Stimulated activated naive CD8-positive, alpha-beta T cell treated with anti-CD3 and anti-CD28 coated beads, Interleukin-15, Interleukin-2, amounts not matched to agents 100 ng/mL and 50 ng/mL, for 24 hours (primary cell): ENCODE data around the gene IPO4.
"Not testable (repeated sequence)": the region's sequence is repeated elsewhere in the genome, so short reads cannot be mapped to it uniquely, and the experiment has no call there.

ENCODE experiments used
- H3K27ac Mint-ChIP-seq: one replicate; pipeline ENCODE4 v1.8.0; 2021; ENCODE audit warnings: mild to moderate bottlenecking, mixed read lengths
- H3K27me3 Mint-ChIP-seq: one replicate; pipeline ENCODE4 v1.8.0; 2021; ENCODE audit warnings: mixed read lengths
- H3K36me3 Mint-ChIP-seq: one replicate; pipeline ENCODE4 v1.8.0; 2021; ENCODE audit warnings: low read depth, mixed read lengths
- H3K4me1 Mint-ChIP-seq: one replicate; pipeline ENCODE4 v1.8.0; 2021; ENCODE audit warnings: low read depth, mixed read lengths
- H3K4me3 Mint-ChIP-seq: one replicate; pipeline ENCODE4 v1.8.0; 2021; ENCODE audit warnings: mild to moderate bottlenecking, mixed read lengths
- H3K9me3 Mint-ChIP-seq: one replicate; pipeline ENCODE4 v1.8.0; 2021; ENCODE audit warnings: mixed read lengths

IPO4 gene

DNA sequence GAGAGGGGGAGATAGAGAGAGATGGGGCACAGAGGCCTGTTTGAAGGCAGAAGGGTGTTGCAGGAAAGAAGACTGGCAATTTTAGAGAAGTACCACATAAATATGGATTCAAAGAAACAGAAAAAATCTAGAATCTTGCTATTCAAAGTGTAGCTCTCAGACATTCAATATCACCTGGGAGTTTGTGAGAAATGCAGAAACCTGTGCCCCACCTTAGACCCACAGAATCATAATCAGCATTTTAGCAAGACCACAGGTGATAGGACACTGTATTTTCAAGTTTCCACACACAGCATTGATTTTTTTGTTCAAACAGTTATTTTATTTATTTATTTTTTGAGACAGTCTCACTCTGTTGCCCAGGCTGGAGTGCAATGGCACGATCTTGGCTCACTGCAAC is 40.3 kb upstream of the IPO4 start:
- Mint-ChIP-seq H3K4me3 (no peak overlapping the region), H3K27ac (no peak overlapping the region), H3K9me3 (no peaks in the 10 kb centered on the region), H3K27me3 (no peaks in the 10 kb centered on the region), H3K4me1 (peaks cover 48% of the 10 kb centered on the region), H3K36me3 (peaks cover 33% of the 10 kb centered on the region)

- Mint-ChIP-seq H3K9me3 (no peaks in the 10 kb centered on the region), H3K27ac (no peak overlapping the region), H3K36me3 (peaks cover 33% of the 10 kb centered on the region), H3K4me3 (no peak overlapping the region), H3K27me3 (no peaks in the 10 kb centered on the region), H3K4me1 (peaks cover 37% of the 10 kb centered on the region)
Measured at GRCh38 chr14:24226473-24226872, 37.9 kb upstream of the IPO4 start.

DNA sequence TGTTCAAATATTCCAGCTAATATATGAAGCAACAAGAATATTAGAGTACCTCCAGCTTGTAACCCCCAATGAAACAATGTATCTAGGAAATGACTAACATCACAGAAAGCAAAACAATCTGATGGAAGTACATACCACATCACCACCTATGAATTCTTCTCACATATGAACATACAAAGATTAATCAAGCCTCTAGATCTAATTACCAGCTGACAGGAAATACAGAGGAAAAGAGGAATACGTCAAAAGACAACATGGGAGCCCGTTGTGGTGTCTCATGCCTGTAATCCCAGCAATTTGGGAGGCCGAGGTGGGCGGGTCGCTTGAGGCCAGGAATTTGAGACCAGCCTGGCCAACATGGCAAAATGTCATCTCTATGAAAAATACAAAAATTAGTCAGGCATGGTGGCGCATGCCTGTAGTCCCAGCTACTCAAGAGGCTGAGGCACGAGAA is 36.0 kb upstream of the IPO4 start:
- Mint-ChIP-seq H3K9me3 (no peaks in the 10 kb centered on the region), H3K4me1 (peaks cover 29% of the 10 kb centered on the region), H3K27ac (peak overlapping the region; percentile 27), H3K36me3 (peaks cover 35% of the 10 kb centered on the region), H3K27me3 (no peaks in the 10 kb centered on the region), H3K4me3 (no peak overlapping the region)

GRCh38 chr14:24222987-24223386 is 34.4 kb upstream of the IPO4 start:
- H3K27me3 Mint-ChIP-seq, H3K4me3 Mint-ChIP-seq, H3K9me3 Mint-ChIP-seq, H3K27ac Mint-ChIP-seq: not testable (repeated sequence)
- Mint-ChIP-seq H3K36me3 (peaks cover 37% of the 10 kb centered on the region), H3K4me1 (peaks cover 20% of the 10 kb centered on the region)

- no peaks in the 10 kb centered on the region for H3K27me3 Mint-ChIP-seq
- H3K9me3 Mint-ChIP-seq: no peaks in the 10 kb centered on the region
- H3K4me3 Mint-ChIP-seq: no peak overlapping the region
- peaks cover 22% of the 10 kb centered on the region for H3K4me1 Mint-ChIP-seq
- peaks cover 21% of the 10 kb centered on the region for H3K36me3 Mint-ChIP-seq
- no peak overlapping the region for H3K27ac Mint-ChIP-seq
Measured at GRCh38 chr14:24219521-24219920, 30.9 kb upstream of the IPO4 start.

- H3K36me3 Mint-ChIP-seq: peaks cover 19% of the 10 kb centered on the region
- H3K4me1 Mint-ChIP-seq: peaks cover 24% of the 10 kb centered on the region
- no peaks in the 10 kb centered on the region for H3K9me3 Mint-ChIP-seq
- no peak overlapping the region for H3K27ac Mint-ChIP-seq
- H3K4me3 Mint-ChIP-seq: no peak overlapping the region
- H3K27me3 Mint-ChIP-seq: no peaks in the 10 kb centered on the region
Measured at GRCh38 chr14:24219080-24219479, 30.5 kb upstream of the IPO4 start.

GRCh38 chr14:24216876-24217275 is 28.3 kb upstream of the IPO4 start:
- peak overlapping the region; percentile 34 for H3K27ac Mint-ChIP-seq

GRCh38 chr14:24216345-24216699 is 27.7 kb upstream of the IPO4 start:
- Mint-ChIP-seq H3K9me3 (no peaks in the 10 kb centered on the region), H3K27me3 (no peaks in the 10 kb centered on the region), H3K4me1 (peaks cover 51% of the 10 kb centered on the region), H3K4me3 (peak overlapping the region; percentile 99), H3K36me3 (peaks cover 35% of the 10 kb centered on the region), H3K27ac (peak overlapping the region; percentile 59)

More at GRCh38 chr14:24216876-24217275, 28.3 kb upstream of the IPO4 start:
- Mint-ChIP-seq H3K36me3 (peaks cover 30% of the 10 kb centered on the region), H3K4me1 (peaks cover 45% of the 10 kb centered on the region)
- H3K9me3 Mint-ChIP-seq, H3K4me3 Mint-ChIP-seq, H3K27me3 Mint-ChIP-seq: not testable (repeated sequence)

DNA sequence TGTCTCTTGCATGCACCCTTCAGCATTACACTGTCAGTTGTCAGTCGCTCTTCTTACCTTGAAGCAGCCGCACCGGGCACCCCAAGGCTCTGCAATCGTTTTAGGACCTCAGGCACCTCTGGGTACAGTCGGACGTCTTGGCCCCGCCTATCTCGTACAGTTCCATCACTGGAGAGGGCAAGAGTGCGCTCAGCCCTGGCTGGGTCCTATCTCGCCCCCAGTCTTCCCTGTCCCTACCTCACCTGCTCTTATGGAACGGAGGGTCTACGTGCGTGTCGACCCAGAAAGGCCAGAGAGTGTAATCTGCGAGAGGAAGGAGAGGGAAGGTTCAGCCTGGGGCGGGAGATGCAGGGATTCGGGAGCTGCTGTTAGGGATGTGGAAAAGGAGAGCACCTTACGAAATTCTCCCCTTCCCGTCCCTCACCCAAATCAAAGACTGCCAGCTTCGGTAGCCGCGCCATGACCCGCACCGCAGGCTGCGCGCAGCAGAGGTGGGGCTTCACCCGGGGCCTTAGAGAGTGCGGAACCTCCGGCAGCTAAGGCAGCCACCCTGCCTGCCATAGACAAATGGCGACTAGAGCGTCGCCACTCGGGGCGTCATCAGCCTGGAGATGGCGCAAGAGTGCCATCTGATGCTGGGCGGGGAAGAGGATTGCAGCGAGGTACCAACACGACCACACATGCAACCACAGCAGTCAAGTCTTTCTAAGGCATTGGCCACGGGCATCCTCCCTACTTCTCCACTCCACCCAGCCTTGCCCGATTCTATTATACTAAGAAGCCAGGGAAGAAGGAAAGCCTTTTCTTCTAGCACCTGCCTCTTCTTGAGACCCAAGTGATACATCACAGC is 27.1 kb upstream of the IPO4 start, which contains the start of gene MDP1:
MDP1 (minus strand) TSS at position 572 of the 850 bp plus-strand sequence; CDS start at position 461, 111 bp downstream.
- Mint-ChIP-seq H3K4me3 (peak within 1 kb of the TSS; percentile 99), H3K9me3 (no peaks in the 10 kb centered on the region), H3K4me1 (peaks cover 55% of the 10 kb centered on the region), H3K36me3 (peaks cover 40% of the 10 kb centered on the region), H3K27me3 (no peaks in the 10 kb centered on the region), H3K27ac (peak within 1 kb of the TSS; percentile 59)

DNA sequence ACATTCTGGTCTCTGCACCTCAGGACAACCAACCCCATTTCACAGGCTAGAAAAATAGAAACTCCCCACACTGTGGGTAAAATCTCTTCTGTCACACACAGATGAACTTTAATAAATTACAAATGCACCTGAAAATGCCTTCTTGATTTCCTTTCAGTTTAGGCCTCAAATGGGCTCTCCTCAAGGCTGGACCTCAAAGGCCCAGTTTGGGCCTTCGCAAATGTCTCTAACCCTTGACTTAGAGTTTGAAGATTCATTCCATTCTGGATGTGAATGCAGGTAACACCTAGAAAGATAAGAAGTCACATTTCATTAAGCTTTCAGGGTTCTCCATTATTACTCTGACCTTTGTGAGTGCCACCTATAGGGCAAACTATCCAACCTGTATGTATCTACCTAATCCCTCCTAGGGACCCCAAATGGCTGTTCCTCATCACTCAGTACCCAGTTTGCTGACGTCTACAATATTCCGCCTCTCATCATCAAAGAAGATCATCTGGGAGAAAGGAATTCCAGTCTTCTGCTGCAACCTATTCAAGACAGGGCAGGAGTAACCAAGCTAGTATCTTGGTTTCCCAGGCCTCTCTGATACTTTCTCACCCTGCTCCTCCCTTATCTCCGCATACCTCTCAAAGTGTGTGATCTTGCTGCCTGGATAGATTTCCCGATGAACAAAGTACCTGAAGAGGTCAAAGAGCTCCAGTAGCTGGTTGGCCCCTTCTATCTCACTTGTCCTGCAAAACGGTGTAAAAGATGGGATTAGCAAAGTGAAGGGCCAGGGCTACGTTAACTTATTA is 25.4 kb upstream of the IPO4 start:
- Mint-ChIP-seq H3K36me3 (peaks cover 50% of the 10 kb centered on the region), H3K27ac (peak overlapping the region; percentile 99), H3K9me3 (no peaks in the 10 kb centered on the region), H3K4me1 (peaks cover 61% of the 10 kb centered on the region), H3K27me3 (no peaks in the 10 kb centered on the region), H3K4me3 (peak overlapping the region; percentile 99)

DNA sequence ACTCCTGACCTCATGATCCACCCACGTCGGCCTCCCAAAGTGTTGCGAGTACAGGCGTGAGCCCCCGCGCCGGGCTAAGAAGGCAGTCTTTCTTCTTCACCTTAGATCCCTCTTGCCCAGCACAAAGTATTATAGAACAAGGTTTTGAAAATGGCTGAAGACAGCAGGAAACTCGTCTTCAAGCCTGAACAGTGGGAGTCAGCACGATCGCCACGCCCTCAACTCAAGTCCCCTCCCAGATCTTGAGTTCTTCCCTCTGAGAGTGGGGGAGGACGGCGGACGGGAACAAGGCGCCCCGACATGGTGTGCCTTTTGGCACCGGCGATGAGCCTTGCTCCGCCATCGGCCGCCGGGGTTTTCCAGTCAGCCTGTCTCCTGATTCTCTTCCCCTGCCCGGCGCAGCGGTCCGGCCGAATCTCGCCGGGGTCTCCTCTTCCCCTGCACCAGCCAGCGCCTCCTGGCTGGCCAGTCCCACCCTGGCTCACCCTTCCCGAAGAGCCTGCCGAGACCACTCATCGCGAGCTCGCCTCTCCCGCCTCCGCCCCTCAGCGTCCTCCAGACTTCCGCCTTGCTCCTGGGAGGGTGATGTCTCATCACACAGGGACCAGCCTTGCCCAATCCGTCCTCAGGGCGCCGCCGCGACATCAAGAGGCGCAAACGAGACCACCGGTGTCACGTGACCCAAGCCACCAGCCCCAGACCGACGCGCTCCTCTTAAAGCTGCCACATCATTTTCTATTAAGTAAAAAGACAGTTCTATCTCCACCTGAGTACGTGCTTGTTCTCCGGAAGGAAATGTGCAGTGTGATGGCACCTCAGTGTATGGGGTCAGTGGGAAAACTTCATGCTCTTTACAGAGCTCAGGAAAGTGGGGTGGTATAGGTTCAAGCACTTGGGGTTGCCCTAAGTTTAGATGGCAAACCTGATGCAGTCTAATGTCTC is 24.6 kb upstream of the IPO4 start, which contains the start of gene CHMP4A:
CHMP4A (minus strand) TSS at position 565 of the 942 bp plus-strand sequence; CDS start at position 516, 49 bp downstream.
- peaks cover 61% of the 10 kb centered on the region for H3K4me1 Mint-ChIP-seq
- no peaks in the 10 kb centered on the region for H3K27me3 Mint-ChIP-seq

DNA sequence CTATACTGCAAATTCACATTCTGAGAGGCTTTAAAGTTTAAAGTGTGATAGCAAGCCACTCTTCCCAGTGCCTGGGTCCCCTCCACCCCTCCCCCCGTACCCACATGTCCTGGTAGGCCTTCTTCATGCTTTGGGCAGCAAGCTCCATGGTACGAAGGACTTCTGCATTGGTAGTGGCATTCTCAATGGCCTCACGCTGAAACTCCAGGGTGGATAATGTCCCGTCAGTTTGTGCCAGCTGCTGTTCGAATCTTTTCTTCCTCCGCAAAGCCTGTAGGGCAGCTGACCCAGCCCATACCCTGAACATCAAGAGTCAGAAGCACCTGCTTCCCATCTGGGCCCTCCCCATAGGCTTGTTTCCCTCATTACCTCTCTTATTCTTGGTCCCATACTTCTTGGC is 22.7 kb upstream of the IPO4 start:
- peaks cover 73% of the 10 kb centered on the region for H3K4me1 Mint-ChIP-seq
- H3K4me3 Mint-ChIP-seq: peak overlapping the region; percentile 99
- peak overlapping the region; percentile 99 for H3K27ac Mint-ChIP-seq
- peaks cover 59% of the 10 kb centered on the region for H3K36me3 Mint-ChIP-seq
- no peaks in the 10 kb centered on the region for H3K27me3 Mint-ChIP-seq
- no peaks in the 10 kb centered on the region for H3K9me3 Mint-ChIP-seq

More for the DNA sequence above, 24.6 kb upstream of the IPO4 start, which contains the start of gene CHMP4A:
- Mint-ChIP-seq H3K36me3 (peaks cover 50% of the 10 kb centered on the region), H3K4me3 (peak within 1 kb of the TSS; percentile 99), H3K27ac (peak within 1 kb of the TSS; percentile 99), H3K9me3 (no peaks in the 10 kb centered on the region)

- H3K27me3 Mint-ChIP-seq: no peaks in the 10 kb centered on the region
- peaks cover 5% of the 10 kb centered on the region for H3K9me3 Mint-ChIP-seq
- H3K36me3 Mint-ChIP-seq: peaks cover 81% of the 10 kb centered on the region
- H3K4me1 Mint-ChIP-seq: peaks cover 46% of the 10 kb centered on the region
- no peak overlapping the region for H3K4me3 Mint-ChIP-seq
- H3K27ac Mint-ChIP-seq: peak overlapping the region; percentile 2
Measured at GRCh38 chr14:24207625-24208024, 19.0 kb upstream of the IPO4 start.

DNA sequence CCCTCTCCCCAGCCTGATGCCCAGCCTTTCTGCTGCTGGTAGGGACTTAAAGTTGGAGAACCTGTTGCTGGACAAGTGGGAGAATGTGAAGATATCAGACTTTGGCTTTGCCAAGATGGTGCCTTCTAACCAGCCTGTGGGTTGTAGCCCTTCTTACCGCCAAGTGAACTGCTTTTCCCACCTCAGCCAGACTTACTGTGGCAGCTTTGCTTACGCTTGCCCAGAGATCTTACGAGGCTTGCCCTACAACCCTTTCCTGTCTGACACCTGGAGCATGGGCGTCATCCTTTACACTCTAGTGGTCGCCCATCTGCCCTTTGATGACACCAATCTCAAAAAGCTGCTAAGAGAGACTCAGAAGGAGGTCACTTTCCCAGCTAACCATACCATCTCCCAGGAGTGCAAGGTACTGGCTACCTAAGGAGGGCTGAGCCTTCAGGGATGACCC is 18.5 kb upstream of the IPO4 start:
- no peaks in the 10 kb centered on the region for H3K27me3 Mint-ChIP-seq
- H3K9me3 Mint-ChIP-seq: peaks cover 7% of the 10 kb centered on the region
- peaks cover 41% of the 10 kb centered on the region for H3K4me1 Mint-ChIP-seq
- H3K27ac Mint-ChIP-seq: peak overlapping the region; percentile 54
- no peak overlapping the region for H3K4me3 Mint-ChIP-seq
- H3K36me3 Mint-ChIP-seq: peaks cover 86% of the 10 kb centered on the region
